Myocyte (in vitro differentiated cells): Measurements from ENCODE around the gene SELENOI. TPM values are rescaled to one million over a fixed set of nuclear protein-coding genes. Genes with fewer than 3 reads are reported as not detected.

ENCODE experiments used
- DNase-seq: peaks from one replicate; pipeline ENCODE4 v3.0.0-alpha.2; 2012; ENCODE audit warnings: low read depth
- total RNA-seq: library from RNA; depleted of rRNA; stranded (reverse); fragments of >200 nt; gene quantifications from 2 replicates; pipeline ENCODE4 v1.2.3, GENCODE V29; 2014

SELENOI gene
- total RNA-seq, 1 donor from 2014 or later: 37.8 TPM

DNA sequence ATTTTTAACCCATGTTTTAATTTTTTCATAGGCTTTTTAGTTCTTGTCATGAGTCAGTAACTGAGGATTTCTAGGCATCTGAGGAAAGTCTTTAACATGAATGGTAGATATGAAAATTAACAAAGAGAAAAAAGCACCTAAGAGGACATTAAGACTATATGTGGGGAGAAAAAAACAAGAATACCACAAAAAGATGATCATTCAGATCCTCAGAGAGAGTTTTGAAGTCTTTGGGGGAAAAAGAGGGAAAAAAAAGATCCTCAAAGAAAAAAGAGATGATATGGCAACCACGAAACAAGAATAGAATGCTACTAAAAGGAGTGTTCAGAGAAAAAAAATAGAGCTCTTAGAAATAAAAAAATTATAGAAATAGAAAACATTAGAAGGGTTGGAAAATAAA is 63.8 kb downstream of the SELENOI start:
- no peak for DNase-seq

- no peak for DNase-seq
These were observed 64.9 kb downstream of the SELENOI start for GRCh38 chr2:26410764-26411243.

- no peak for DNase-seq
These were observed 65.5 kb downstream of the SELENOI start for GRCh38 chr2:26411419-26411818.

GRCh38 chr2:26412091-26412673 is 66.2 kb downstream of the SELENOI start:
- no peak for DNase-seq

GRCh38 chr2:26414311-26414710 is 68.4 kb downstream of the SELENOI start:
- peak; percentile 55 for DNase-seq

DNA sequence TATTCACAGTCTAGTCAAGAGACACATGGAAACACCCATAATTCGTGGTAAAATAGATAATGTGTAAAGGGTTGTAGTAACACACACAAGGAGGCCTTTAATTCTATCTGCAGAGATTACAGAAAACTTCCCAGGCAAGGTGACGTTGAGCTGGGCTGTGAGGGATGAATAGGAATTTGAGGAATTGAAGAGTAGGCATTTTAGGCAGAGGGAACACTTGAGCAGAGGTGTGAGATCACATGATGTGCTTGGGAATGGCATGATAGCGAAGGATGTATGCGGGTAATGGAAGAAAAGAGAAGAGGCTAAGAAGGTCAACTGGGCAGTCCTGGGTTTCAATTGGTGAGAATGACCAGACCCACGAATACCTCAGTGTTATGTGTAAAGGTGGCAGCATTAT is 76.0 kb downstream of the SELENOI start:
- no peak for DNase-seq

- DNase-seq: no peak
These were observed 77.1 kb downstream of the SELENOI start for GRCh38 chr2:26422947-26423629.

- no peak for DNase-seq
These were observed 77.8 kb downstream of the SELENOI start for GRCh38 chr2:26423750-26424149.

- peak; percentile 28 for DNase-seq
These were observed 78.3 kb downstream of the SELENOI start for GRCh38 chr2:26424221-26424620.

GRCh38 chr2:26428846-26429245 is 82.9 kb downstream of the SELENOI start:
- no peak for DNase-seq

- DNase-seq: peak; percentile 43
These were observed 84.0 kb downstream of the SELENOI start for GRCh38 chr2:26429779-26430578.

DNA sequence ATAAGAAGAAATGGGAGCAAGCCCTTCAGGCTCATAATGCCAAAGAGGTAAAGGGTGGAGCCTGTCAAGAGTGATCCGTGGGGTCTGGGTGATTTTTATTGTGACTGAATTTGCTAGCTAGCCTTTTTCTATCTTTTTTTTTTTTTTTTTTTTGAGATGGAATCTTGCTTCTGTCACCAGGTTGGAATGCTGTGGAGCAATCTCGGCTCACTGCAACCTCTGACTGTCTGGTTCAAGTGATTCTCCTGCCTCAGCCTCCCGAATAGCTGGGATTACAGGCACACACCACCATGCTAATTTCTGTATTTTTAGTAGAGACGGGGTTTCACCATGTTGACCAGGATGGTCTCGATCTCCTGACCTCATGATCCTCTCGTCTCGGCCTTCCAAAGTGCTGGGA is 84.9 kb downstream of the SELENOI start:
- no peak for DNase-seq

DNA sequence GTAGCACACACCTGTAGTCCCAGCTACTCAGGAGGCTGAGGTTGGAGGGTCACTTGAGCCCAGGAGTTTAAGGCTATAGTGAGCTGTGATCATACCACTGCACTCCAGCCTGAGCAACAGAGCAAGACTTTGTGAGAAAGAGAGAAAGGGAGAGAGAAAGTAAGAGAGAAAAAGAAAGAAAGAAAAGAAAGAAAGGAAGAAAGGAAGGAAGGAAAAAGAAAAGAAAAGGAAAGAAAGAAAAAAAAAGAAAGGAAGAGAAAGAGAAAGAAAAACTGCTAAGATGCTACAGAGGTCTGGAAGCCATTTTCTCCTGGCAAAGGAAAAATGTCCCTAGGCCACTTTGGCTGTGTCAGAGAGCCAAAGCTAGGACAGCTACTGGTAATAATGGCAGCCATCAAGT is 86.4 kb downstream of the SELENOI start:
- DNase-seq: no peak

DNA sequence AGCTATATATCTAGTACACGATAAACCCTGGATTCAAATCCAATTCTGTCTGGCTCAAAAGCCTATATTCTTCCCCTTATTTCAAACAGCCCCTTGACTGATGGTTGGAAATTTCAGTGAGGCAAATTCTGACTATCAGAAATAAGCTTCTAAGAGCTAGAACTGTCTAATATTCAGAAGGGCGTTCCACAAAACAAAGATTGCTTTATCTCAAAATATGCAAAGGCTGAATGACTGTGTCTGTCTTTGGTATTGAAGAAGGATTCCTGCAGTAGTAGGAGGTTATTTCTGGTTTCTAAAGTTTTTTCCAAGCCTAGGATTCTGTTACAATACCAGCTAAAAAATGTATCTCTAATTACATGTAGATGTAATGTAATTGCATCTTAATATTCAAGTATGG is 86.9 kb downstream of the SELENOI start:
- no peak for DNase-seq

GRCh38 chr2:26435106-26435505 is 89.2 kb downstream of the SELENOI start:
- DNase-seq: no peak

DNA sequence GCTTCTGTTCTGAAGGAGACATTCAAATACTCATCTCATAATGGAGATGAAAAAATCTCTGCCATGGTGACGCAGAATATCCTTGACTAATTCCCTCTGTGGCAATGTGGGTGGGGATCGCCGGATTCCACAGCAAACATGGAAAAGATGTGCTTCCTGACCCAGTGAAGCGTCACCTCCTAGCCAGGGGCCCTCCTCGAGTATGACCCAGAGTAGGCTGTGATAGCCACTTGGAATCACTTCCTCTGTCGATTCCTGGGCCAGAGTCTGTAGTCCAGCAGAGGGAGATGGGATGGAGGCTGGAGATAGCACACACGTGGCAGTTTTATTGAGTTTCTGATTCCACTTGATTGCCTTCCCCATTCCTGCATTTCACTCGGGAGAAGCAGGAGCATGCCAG is 92.6 kb downstream of the SELENOI start:
- DNase-seq: peak; percentile 14

DNA sequence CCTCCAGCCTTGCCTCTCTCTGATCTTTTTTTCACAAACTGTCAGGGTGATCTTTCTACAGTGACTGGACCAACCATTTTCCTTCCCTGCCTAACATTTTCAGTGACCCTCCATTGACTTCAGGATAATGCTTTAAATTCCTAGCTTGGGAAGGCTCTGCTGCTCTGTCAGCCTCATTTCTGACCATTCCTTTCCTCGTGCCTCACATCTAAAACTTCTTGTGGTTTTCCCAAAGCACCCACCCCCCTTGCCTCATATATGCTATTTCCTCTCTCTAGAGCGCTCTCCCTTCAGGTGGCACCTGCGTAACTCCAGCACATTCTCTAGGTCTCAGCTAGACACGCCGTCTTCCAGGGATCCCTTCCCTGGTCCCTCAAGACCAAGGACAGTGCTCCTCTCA is 93.0 kb downstream of the SELENOI start:
- DNase-seq: no peak

GRCh38 chr2:26442301-26442700 is 96.4 kb downstream of the SELENOI start:
- DNase-seq: no peak

GRCh38 chr2:26442707-26443106 is 96.8 kb downstream of the SELENOI start:
- no peak for DNase-seq

GRCh38 chr2:26444236-26444635 is 98.3 kb downstream of the SELENOI start:
- no peak for DNase-seq
